Measurements from ENCODE around the gene RNF20.
"Not testable (repeated sequence)": the region's sequence is repeated elsewhere in the genome, so short reads cannot be mapped to it uniquely, and the experiment has no call there.

RNF20 gene

GRCh38 chr9:101566904-101567724 lies 33.5 kb downstream of the RNF20 start:
- Mint-ChIP-seq H3K27me3 (no peaks in the 10 kb centered on the region), H3K36me3 (ENCODE audit: low read depth) (peaks cover 81% of the 10 kb centered on the region), H3K4me3 (no peak overlapping the region), H3K4me1 (ENCODE audit: low read depth) (peaks cover 52% of the 10 kb centered on the region), H3K27ac (no peak overlapping the region), H3K9me3 (no peaks in the 10 kb centered on the region)
- no peak for DNase-seq

GRCh38 chr9:101567725-101568350 lies 34.2 kb downstream of the RNF20 start:
- Mint-ChIP-seq H3K27me3 (no peaks in the 10 kb centered on the region), H3K4me1 (ENCODE audit: low read depth) (peaks cover 58% of the 10 kb centered on the region), H3K4me3 (no peak overlapping the region), H3K36me3 (ENCODE audit: low read depth) (peaks cover 76% of the 10 kb centered on the region), H3K27ac (no peak overlapping the region), H3K9me3 (no peaks in the 10 kb centered on the region)
- DNase-seq = no peak

DNA sequence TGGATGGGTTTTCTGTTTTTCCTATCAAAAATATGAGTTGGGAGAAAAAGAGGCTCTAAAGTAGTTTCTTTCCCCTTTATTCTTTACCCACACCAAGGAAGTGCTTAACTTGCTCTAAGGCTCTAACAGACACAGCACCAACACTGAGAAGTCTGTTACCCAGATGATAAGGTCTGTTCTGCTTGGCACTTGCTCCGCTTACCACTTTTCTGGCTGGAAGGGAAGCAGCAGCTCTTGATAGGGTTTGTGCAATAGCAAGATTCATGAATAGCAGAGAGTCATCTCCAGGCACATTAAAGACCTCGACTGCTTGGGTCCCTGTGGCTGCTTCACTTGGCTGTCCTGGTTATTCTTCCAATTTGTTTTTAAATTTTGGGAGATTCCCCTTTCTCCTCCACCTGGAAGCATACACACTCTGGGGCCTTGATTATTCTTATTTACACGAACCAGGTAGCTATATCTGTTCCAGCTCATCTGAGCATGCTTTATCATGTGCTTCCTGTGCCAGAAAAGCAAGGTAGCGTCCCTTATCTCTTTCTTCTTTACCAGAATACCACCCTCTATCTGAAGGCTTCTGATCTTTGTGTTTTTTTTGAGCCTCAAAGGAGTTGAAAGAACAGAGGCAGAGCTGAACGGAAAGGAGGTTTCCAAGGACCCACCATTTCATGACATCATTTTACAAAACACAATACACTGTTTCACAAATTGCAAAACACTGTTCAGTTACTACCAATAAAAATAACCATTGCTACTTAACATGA lies 36.3 kb downstream of the RNF20 start:
- Mint-ChIP-seq H3K9me3 (no peaks in the 10 kb centered on the region), H3K4me1 (ENCODE audit: low read depth) (peaks cover 78% of the 10 kb centered on the region), H3K4me3 (no peak overlapping the region), H3K27me3 (no peaks in the 10 kb centered on the region), H3K36me3 (ENCODE audit: low read depth) (peaks cover 64% of the 10 kb centered on the region), H3K27ac (peak overlapping the region; percentile 78)
- DNase-seq = no peak

GRCh38 chr9:101571114-101571513 lies 37.5 kb downstream of the RNF20 start:
- DNase-seq = no peak
- Mint-ChIP-seq H3K9me3 (no peaks in the 10 kb centered on the region), H3K27ac (peak overlapping the region; percentile 47), H3K4me3 (no peak overlapping the region), H3K36me3 (ENCODE audit: low read depth) (peaks cover 54% of the 10 kb centered on the region), H3K27me3 (no peaks in the 10 kb centered on the region), H3K4me1 (ENCODE audit: low read depth) (peaks cover 79% of the 10 kb centered on the region)

DNA sequence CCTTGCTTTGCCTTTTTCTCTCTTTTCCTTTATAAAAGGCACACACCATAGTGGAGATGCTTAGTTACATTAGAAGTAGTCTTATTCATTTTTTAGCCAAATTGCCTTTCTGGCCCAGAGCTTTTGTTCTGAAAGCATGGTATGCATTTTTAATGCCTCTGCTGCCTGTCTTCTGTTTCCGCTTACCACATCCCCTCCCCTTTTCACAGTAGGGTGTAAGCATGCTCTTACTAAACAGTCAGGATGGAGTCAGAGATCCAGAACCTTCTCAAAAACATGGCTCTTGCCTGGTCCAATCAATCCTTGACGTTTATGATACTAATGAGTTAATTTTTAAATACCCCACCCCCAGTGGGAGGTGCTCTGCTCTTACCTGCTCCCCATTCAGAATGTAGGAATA lies 38.7 kb downstream of the RNF20 start:
- peaks cover 44% of the 10 kb centered on the region for H3K36me3 Mint-ChIP-seq (ENCODE audit: low read depth)
- H3K4me3 Mint-ChIP-seq = no peak overlapping the region
- no peak for DNase-seq
- peak overlapping the region; percentile 42 for H3K27ac Mint-ChIP-seq
- no peaks in the 10 kb centered on the region for H3K9me3 Mint-ChIP-seq
- no peaks in the 10 kb centered on the region for H3K27me3 Mint-ChIP-seq
- H3K4me1 Mint-ChIP-seq (ENCODE audit: low read depth) = peaks cover 74% of the 10 kb centered on the region

DNA sequence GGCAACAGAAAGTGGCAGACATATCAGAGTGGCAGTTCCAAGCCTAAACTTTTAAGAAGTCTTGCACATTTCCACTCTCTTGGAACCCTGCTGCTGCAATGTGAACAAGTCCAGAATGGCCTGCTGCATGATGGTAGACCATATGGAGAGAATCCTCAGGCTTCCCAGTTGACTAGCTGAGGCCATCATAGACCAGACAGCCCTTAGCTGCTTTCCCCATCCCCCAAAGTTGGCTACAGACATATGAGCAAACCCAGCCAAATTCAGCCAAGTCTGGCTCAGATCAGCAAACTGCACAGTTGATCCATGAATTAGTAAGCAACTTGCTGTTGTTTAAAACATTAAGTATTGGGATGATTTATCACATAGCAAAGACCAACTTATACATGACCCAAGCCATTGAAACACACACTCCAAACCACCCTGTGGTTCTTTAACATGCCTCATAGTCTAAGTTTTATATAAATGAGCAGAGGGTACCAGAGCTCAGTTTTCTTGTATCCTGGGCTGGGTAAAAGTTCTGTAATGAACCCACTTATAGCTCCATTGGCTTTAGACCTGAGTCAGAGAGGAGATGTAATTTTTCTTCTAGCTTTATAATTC lies 41.2 kb downstream of the RNF20 start:
- Mint-ChIP-seq H3K27me3 (no peaks in the 10 kb centered on the region), H3K27ac (no peak overlapping the region), H3K4me3 (no peak overlapping the region), H3K9me3 (no peaks in the 10 kb centered on the region), H3K36me3 (ENCODE audit: low read depth) (peaks cover 21% of the 10 kb centered on the region), H3K4me1 (ENCODE audit: low read depth) (peaks cover 51% of the 10 kb centered on the region)
- DNase-seq = no peak

DNA sequence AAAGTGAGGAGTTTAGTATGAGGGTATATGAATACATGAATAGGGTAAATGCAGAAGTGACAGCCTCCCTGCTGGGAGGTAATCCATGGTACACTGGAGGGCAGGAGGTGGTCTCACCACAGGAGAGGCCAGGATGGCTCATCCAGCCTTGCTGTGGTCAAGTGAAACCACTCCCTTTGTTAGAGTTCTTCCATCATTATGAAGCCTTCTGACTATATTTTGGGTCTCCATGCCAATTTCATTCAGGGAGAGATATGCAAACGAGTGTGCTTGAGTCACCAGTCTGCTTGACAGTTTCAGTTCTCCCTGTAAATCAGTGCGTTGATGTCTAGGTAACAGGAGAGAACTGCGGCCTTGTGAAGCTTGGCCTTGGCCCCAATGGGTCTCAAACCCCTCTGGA lies 44.7 kb downstream of the RNF20 start:
- Mint-ChIP-seq H3K4me3 (no peak overlapping the region), H3K4me1 (ENCODE audit: low read depth) (peaks cover 15% of the 10 kb centered on the region), H3K27ac (no peak overlapping the region), H3K27me3 (no peaks in the 10 kb centered on the region), H3K9me3 (no peaks in the 10 kb centered on the region), H3K36me3 (ENCODE audit: low read depth) (peaks cover 8% of the 10 kb centered on the region)
- no peak for DNase-seq

DNA sequence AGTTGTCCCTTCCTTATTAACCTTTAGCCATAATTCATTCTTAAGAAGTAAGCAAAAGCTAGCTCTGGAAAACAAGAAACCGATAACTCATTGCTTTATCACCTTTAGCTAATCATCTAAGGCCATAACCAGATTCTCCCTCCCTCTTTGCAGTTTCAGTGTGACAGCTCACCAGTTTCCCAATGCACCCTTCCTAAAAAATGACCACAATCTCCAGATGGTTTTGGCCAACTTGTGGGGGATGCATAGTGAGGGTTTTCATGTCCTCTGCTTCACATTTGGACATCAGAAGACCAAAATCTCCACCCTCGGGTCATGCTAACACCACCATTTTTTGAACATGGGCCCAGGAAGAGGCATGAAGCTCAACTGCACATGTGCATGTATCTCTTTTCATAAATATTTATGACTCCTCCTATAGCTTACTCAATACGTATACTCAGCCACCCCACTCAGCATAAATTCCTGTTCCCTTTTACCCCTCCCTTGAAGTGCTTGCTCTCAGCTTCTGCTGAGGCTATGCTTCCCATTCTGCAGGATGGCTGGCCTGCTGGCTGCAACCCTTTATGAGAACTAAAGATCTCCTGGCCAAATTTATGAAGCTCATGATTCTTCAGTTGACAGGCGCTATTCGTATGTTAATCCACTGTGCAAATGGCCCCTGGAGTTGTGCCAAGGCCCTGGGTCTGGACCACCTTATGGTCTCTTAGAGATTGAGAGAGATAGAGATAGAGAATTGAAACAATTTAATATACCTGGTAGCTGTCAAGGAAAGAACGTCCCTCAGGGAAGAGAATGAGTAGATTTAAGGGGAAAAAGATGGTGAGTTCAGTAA lies 46.3 kb downstream of the RNF20 start:
- Mint-ChIP-seq H3K4me3 (no peak overlapping the region), H3K9me3 (no peaks in the 10 kb centered on the region), H3K27me3 (no peaks in the 10 kb centered on the region), H3K36me3 (ENCODE audit: low read depth) (peaks cover 2% of the 10 kb centered on the region), H3K27ac (no peak overlapping the region), H3K4me1 (ENCODE audit: low read depth) (peaks cover under 1% of the 10 kb centered on the region)
- DNase-seq = no peak

DNA sequence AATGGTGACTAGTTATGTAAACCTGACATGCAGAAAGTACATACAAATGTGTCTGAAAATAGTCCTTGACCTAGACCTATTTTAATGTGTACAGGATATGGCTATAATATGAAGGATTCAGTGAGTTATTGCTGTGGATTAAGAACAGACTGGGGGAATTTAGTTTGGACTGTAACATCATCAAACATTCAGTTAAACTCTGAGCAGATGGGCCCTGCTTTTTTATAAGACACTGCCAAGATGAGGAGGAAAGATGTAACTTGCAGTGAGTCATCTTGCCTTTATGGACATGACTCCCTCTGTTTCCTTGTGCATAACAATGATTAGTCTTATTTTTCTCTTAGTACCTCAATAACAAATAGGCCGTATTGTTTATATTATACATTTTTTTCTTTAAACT lies 48.9 kb downstream of the RNF20 start:
- no peaks in the 10 kb centered on the region for H3K9me3 Mint-ChIP-seq
- H3K4me3 Mint-ChIP-seq = no peak overlapping the region
- no peak for DNase-seq
- no peaks in the 10 kb centered on the region for H3K36me3 Mint-ChIP-seq (ENCODE audit: low read depth)
- H3K4me1 Mint-ChIP-seq (ENCODE audit: low read depth) = peaks cover 12% of the 10 kb centered on the region
- no peak overlapping the region for H3K27ac Mint-ChIP-seq
- no peaks in the 10 kb centered on the region for H3K27me3 Mint-ChIP-seq

- no peaks in the 10 kb centered on the region for H3K9me3 Mint-ChIP-seq
- H3K4me1 Mint-ChIP-seq (ENCODE audit: low read depth) = peaks cover 12% of the 10 kb centered on the region
- no peaks in the 10 kb centered on the region for H3K36me3 Mint-ChIP-seq (ENCODE audit: low read depth)
- no peak for DNase-seq
- H3K4me3 Mint-ChIP-seq = no peak overlapping the region
- no peak overlapping the region for H3K27ac Mint-ChIP-seq
- H3K27me3 Mint-ChIP-seq = no peaks in the 10 kb centered on the region
Observed at GRCh38 chr9:101585740-101586139, 52.1 kb downstream of the RNF20 start.

- peak overlapping the region; percentile 55 for H3K27ac Mint-ChIP-seq
- peaks cover 12% of the 10 kb centered on the region for H3K4me1 Mint-ChIP-seq (ENCODE audit: low read depth)
- H3K9me3 Mint-ChIP-seq = no peaks in the 10 kb centered on the region
- H3K27me3 Mint-ChIP-seq = no peaks in the 10 kb centered on the region
- H3K4me3 Mint-ChIP-seq = no peak overlapping the region
- no peak for DNase-seq
- H3K36me3 Mint-ChIP-seq (ENCODE audit: low read depth) = no peaks in the 10 kb centered on the region
Observed at GRCh38 chr9:101586651-101587050, 53.0 kb downstream of the RNF20 start.

GRCh38 chr9:101587332-101588043 lies 53.8 kb downstream of the RNF20 start:
- H3K9me3 Mint-ChIP-seq = no peaks in the 10 kb centered on the region
- H3K4me3 Mint-ChIP-seq = no peak overlapping the region
- no peaks in the 10 kb centered on the region for H3K27me3 Mint-ChIP-seq
- H3K36me3 Mint-ChIP-seq (ENCODE audit: low read depth) = no peaks in the 10 kb centered on the region
- peaks cover 12% of the 10 kb centered on the region for H3K4me1 Mint-ChIP-seq (ENCODE audit: low read depth)
- H3K27ac Mint-ChIP-seq = no peak overlapping the region
- DNase-seq = no peak

DNA sequence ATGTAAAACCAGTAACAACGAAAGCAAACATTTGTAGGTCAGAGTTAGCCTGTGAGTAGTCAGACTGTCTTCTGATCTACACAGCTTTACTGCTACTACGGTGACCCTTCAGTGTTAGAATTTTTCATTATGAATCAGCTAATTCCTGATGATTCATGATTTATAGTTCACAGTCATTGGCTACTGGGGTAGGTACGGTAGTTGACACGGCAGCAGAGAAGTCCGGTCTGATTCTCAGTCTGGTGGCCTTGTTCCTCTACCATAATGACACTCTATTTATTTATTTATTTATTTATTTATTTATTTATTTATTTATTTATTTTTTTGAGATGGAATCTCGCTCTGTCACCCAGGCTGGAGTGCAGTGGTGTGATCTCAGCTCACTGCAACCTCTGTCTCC lies 56.4 kb downstream of the RNF20 start:
- H3K4me3 Mint-ChIP-seq; H3K27me3 Mint-ChIP-seq; DNase-seq; H3K27ac Mint-ChIP-seq; H3K9me3 Mint-ChIP-seq; H3K36me3 Mint-ChIP-seq (ENCODE audit: low read depth): not testable (repeated sequence)
- peaks cover 12% of the 10 kb centered on the region for H3K4me1 Mint-ChIP-seq (ENCODE audit: low read depth)

Data from activated T-cell treated with anti-CD3 and anti-CD28 coated beads, Interleukin-2, amount 50 U/mL, for 24 hours (primary cell).